Tibial nerve (tissue), 4 donors: ENCODE results near the gene MRPL30. TPM values are rescaled to one million over a fixed set of nuclear protein-coding genes. Genes with fewer than 3 reads are reported as not detected.

Source experiments
- DNase-seq, 2 donors: peaks; one replicate each; pipeline ENCODE4 v3.0.0-alpha.2; 2019; ENCODE audit warnings: low spot score in 2 of 2
- H3K27ac ChIP-seq, 4 donors: fragments of 200-600 bp; sonication (generic) in 3 of 4; one replicate each; pipeline ENCODE4 v1.5.1; 2017 to 2019; ENCODE audit warnings: mild to moderate bottlenecking in 1 of 4
- H3K27me3 ChIP-seq, 2 donors: fragments of 200-600 bp; sonication (generic) in 1 of 2; one replicate each; pipeline versions ENCODE4 v1.5.1 to v1.6.0; 2017 to 2019
- H3K36me3 ChIP-seq, 3 donors: fragments of 200-600 bp; sonication (generic); one replicate each; pipeline ENCODE4 v1.5.1; 2018 to 2019
- H3K4me1 ChIP-seq, 4 donors: fragments of 200-600 bp; sonication (generic) in 3 of 4; one replicate each; pipeline ENCODE4 v1.5.1; 2017 to 2019
- H3K4me3 ChIP-seq, 4 donors: fragments of 200-600 bp; sonication (generic) in 3 of 4; one replicate each; pipeline ENCODE4 v1.5.1; 2017 to 2019; ENCODE audit warnings: mild to moderate bottlenecking in 1 of 4, moderate library complexity in 1 of 4
- H3K9me3 ChIP-seq, 4 donors: fragments of 200-600 bp; sonication (generic) in 3 of 4; one replicate each; pipeline ENCODE4 v1.5.1; 2017 to 2019
- EP300 ChIP-seq, 2 donors: sonication (generic); formaldehyde crosslinking; IDR thresholded peaks; one replicate each; pipeline ENCODE4 v1.6.1; 2017; ENCODE audit warnings: antibody characterized with exemption in 2 of 2, mild to moderate bottlenecking in 1 of 2
- POLR2A ChIP-seq, 2 donors: fragments of 450-650 bp; IDR thresholded peaks; one replicate each; pipeline ENCODE4 v1.6.1; 2017; ENCODE audit warnings: antibody characterized with exemption in 2 of 2, mild to moderate bottlenecking in 2 of 2, moderate library complexity in 2 of 2
- WGBS, 2 donors: methylation state at CpG; one replicate each; pipeline ENCODE4 v1.1.5; 2018; 5-methylcytosine and 5-hydroxymethylcytosine counted together
- total RNA-seq, 4 donors: library from RNA; depleted of rRNA; stranded (reverse); fragments of >200 nt; gene quantifications; one replicate each; pipeline ENCODE4 v1.1.0, GENCODE V29; 2016
- TF ChIP-seq, protein P1 (sequence below), 5 experiments: fragments of 200-600 bp in 3 of 5; fragments of 450-650 bp in 2 of 5; sonication (generic) in 3 of 5; IDR thresholded peaks; one replicate each; pipeline ENCODE4 v1.5.1; 2016 to 2019; ENCODE audit warnings: antibody characterized with exemption in 5 of 5, mild to moderate bottlenecking in 3 of 5, moderate library complexity in 2 of 5

Gene MRPL30
- total RNA-seq, 4 donors from 2014 or later, result 19.4 to 27.0 (median 21.7) TPM

DNA sequence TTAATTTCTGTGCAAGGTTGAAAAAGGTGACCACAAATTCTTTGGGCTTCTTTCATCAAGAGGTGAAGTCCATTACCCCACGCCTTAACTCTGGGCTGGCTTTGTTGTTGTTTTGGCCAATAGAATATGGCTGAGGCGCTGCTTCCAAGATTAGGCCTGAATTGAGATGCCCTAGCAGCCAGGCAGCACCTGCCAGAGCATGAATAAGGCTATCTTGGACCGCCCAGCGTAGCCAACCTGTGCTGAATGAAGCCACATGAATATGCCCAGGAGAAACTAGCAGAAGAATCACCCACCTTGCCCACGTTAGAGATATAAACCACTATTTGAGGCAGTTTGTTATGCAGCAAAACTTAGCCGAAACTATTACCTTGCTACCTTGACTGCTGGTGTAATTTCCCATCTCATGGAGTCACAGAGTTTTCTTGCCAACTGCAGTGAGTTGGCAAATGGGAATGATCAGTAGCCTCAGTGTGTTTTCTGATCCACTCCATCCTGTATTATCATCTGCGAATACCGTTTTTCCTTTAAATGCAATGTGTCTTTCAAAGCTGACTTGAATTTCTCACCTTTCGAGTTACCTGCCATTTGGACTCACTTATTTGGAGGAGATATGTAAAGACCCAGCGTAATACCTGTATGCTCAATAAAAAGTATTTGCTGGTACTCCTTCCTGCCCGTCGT is 26.9 kb upstream of the MRPL30 start:
- Histone ChIP-seq H3K36me3 (peaks cover 0 to 17% (median 0%) of the 10 kb centered on the region in 3 donors), H3K4me1 (peaks cover 0 to 26% (median 11%) of the 10 kb centered on the region in 4 donors), H3K27ac (peak overlapping the region; percentile 80 to 95 (median 92)), H3K27me3 (no peaks in the 10 kb centered on the region), H3K4me3 (peak overlapping the region; percentile 61 to 93 (median 76)), H3K9me3 (no peaks in the 10 kb centered on the region)
- DNase-seq, result no peak
- TF ChIP-seq, protein P1, sequence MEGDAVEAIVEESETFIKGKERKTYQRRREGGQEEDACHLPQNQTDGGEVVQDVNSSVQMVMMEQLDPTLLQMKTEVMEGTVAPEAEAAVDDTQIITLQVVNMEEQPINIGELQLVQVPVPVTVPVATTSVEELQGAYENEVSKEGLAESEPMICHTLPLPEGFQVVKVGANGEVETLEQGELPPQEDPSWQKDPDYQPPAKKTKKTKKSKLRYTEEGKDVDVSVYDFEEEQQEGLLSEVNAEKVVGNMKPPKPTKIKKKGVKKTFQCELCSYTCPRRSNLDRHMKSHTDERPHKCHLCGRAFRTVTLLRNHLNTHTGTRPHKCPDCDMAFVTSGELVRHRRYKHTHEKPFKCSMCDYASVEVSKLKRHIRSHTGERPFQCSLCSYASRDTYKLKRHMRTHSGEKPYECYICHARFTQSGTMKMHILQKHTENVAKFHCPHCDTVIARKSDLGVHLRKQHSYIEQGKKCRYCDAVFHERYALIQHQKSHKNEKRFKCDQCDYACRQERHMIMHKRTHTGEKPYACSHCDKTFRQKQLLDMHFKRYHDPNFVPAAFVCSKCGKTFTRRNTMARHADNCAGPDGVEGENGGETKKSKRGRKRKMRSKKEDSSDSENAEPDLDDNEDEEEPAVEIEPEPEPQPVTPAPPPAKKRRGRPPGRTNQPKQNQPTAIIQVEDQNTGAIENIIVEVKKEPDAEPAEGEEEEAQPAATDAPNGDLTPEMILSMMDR (IDR thresholded peaks at IDR 0.05), result no peak
- TF ChIP-seq EP300 (IDR thresholded peaks at IDR 0.05), result no peak
- TF ChIP-seq POLR2A (IDR thresholded peaks at IDR 0.05), result no peak
- 49 to 50% methylated on average over 12 of the region's 12 CpGs for WGBS, 2 donors

DNA sequence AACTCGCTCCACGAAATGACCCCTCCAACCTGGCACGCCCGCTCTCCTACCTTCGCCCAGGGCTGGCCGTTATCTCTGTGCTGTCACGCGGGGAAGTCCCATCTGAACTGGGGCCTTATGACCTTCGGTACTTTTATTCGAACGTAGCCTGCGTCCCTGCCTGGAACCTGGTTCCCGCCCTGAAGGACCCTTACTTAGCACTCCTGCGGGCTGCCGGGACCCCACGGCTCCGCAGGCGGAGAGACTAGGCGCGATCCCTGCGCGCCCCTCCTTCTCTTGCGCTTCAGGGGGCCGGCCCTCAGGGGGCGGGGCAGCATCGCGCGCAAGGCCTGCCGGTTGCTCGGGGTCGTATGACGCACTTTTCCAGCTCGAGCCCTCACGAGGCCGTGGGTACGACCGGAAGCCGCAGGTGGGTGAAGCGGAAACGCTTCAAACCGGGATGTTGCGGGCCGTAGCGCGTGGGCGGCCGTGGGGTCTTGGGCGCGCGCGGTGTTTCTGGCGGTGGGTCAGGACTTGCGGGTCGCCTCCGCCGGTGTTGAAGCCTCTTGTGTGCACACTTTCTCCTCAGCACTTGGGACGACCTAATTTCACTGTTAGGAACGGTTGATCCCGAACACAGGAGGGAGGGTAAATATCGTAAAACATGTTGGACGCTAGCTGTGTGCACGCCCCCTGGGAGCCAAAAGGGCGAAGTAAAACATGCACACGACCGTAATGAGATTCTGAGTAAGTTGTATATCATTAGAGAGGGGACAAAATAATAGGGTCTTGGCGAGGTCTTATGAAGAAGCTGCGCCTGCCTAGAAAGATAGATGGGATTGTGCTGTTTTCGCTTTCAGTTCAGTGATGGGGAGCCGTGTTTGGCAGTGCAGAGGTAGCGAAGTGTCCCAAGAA is 26.1 kb upstream of the MRPL30 start, which contains the start of the genes LIPT1 and TSGA10:
LIPT1 (plus strand) TSS at position 325 of the 894 bp plus-strand sequence. CDS start 6,991 bp downstream, outside the sequence.
TSGA10 (minus strand) TSS at position 300 of the 894 bp plus-strand sequence. CDS start 45,503 bp downstream, outside the sequence.
- Histone ChIP-seq H3K27me3 (no peaks in the 10 kb centered on the region), H3K4me1 (peaks cover 0 to 26% (median 11%) of the 10 kb centered on the region in 4 donors), H3K4me3 (peak within 1 kb of the TSS; percentile 61 to 93 (median 76)), H3K36me3 (peaks cover 0 to 26% (median 0%) of the 10 kb centered on the region in 3 donors), H3K27ac (peak within 1 kb of the TSS; percentile 80 to 95 (median 92)), H3K9me3 (no peaks in the 10 kb centered on the region)
- WGBS, 2 donors, result 0 to 1% methylated on average over 33 to 64 of the region's 70 CpGs
- peak; percentile 83 to 88 for TF ChIP-seq POLR2A (IDR thresholded peaks at IDR 0.05)
- peak; percentile 94 to 99 for TF ChIP-seq EP300 (IDR thresholded peaks at IDR 0.05)
- TF ChIP-seq, protein P1 (IDR thresholded peaks at IDR 0.05), result peak in 2 of 5 experiments; percentile 28 to 41
- DNase-seq, result peak; percentile 81 to 82

DNA sequence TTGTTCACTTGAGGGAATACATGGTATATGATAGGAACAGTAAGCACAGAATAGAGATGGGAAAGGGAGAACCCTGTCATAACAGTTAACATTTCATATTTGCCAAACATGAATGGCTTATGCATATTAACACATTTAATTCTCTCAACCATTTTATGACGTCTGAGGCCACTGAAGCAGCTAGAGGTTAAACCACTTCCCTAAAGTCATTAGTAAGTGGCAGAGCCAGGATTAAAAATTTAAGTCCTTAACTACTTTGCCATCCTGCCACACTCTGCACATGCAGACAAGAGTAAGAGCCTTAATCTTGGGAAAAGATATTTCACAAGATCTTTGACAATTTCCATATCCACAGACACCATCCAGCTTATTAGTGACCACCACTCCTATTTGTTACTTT is 24.1 kb upstream of the MRPL30 start:
- WGBS, 2 donors, result 59 to 83% methylated on average over 1 of the region's 1 CpG
- TF ChIP-seq EP300 (IDR thresholded peaks at IDR 0.05) (no peak), POLR2A (IDR thresholded peaks at IDR 0.05) (no peak)
- TF ChIP-seq, protein P1 (IDR thresholded peaks at IDR 0.05), result no peak
- no peak for DNase-seq

DNA sequence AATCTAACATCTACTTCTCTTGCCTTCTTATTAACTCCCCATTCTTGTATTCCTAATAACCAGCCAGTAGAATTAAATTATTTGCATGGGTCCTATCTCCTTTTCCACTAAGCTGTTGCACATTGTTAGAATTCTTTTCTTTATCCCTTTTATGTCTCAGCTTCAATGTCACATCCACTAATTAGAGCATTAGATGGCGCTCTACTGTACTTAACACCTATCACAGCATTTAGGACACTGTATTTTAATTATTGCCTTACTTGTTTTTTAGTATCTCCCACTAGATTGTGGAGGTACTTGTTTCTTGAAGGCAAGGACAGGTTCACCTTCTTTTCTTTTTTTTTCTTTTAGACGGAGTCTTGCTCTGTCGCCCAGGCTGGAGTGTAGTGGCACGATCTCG is 22.4 kb upstream of the MRPL30 start:
- Histone ChIP-seq H3K4me3 (no peak overlapping the region), H3K27me3 (no peaks in the 10 kb centered on the region), H3K4me1 (peaks cover 0 to 25% (median 9%) of the 10 kb centered on the region in 4 donors), H3K36me3 (peaks cover 0 to 44% (median 0%) of the 10 kb centered on the region in 3 donors), H3K9me3 (no peaks in the 10 kb centered on the region), H3K27ac (no peak overlapping the region)
- TF ChIP-seq POLR2A (IDR thresholded peaks at IDR 0.05) (no peak), EP300 (IDR thresholded peaks at IDR 0.05) (no peak)
- TF ChIP-seq, protein P1 (IDR thresholded peaks at IDR 0.05), result no peak
- no peak for DNase-seq
- 94% methylated on average over 5 of the region's 5 CpGs for WGBS, 2 donors

More for the DNA sequence above, 24.1 kb upstream of the MRPL30 start:
- Histone ChIP-seq H3K27me3 (no peaks in the 10 kb centered on the region), H3K4me3 (no peak overlapping the region), H3K9me3 (no peaks in the 10 kb centered on the region), H3K36me3 (peaks cover 0 to 34% (median 0%) of the 10 kb centered on the region in 3 donors), H3K27ac (no peak overlapping the region), H3K4me1 (peaks cover 0 to 26% (median 11%) of the 10 kb centered on the region in 4 donors)
